ENCODE measurements around the gene ZNF672.
"Not testable (repeated sequence)": the region's sequence is repeated elsewhere in the genome, so short reads cannot be mapped to it uniquely, and the experiment has no call there.

Gene ZNF672

GRCh38 chr1:248802454-248802853 lies 35.6 kb upstream of the ZNF672 start:
- Histone ChIP-seq H3K27ac (no peak overlapping the region), H3K27me3 (ENCODE audit: insufficient read depth, low read depth) (no peaks in the 10 kb centered on the region), H2AFZ (ENCODE audit: low read depth) (no peak overlapping the region), H3K9ac (no peak overlapping the region), H3K36me3 (ENCODE audit: insufficient read depth) (no peaks in the 10 kb centered on the region), H3K4me3 (IDR thresholded peaks at IDR 0.05; ENCODE audit: insufficient read depth, low read depth, low read length) (no peak overlapping the region), H3K4me2 (no peak overlapping the region), H3K4me1 (ENCODE audit: low read depth, poor library complexity, severe bottlenecking) (peaks cover 30% of the 10 kb centered on the region), H4K20me1 (ENCODE audit: insufficient read depth) (no peaks in the 10 kb centered on the region), H3K79me2 (ENCODE audit: insufficient read depth, low read depth) (no peaks in the 10 kb centered on the region)
- no peak for TF ChIP-seq CTCF (conservative IDR thresholded peaks at IDR 0.05; ENCODE audit: low read depth, low read length)

- not testable (repeated sequence) for H3K36me3 ChIP-seq (ENCODE audit: insufficient read depth); H3K27ac ChIP-seq; H3K27me3 ChIP-seq (ENCODE audit: insufficient read depth, low read depth)
Observed at GRCh38 chr1:248803501-248803900, 34.5 kb upstream of the ZNF672 start.

GRCh38 chr1:248804771-248805681 lies 33.0 kb upstream of the ZNF672 start:
- H3K27ac ChIP-seq: no peak overlapping the region

More at GRCh38 chr1:248803501-248803900, 34.5 kb upstream of the ZNF672 start:
- H4K20me1 ChIP-seq (ENCODE audit: insufficient read depth); H3K79me2 ChIP-seq (ENCODE audit: insufficient read depth, low read depth); H3K4me2 ChIP-seq; H3K4me3 ChIP-seq (IDR thresholded peaks at IDR 0.05; ENCODE audit: insufficient read depth, low read depth, low read length); H3K9ac ChIP-seq; H2AFZ ChIP-seq (ENCODE audit: low read depth): not testable (repeated sequence)
- peaks cover 30% of the 10 kb centered on the region for H3K4me1 ChIP-seq (ENCODE audit: low read depth, poor library complexity, severe bottlenecking)

GRCh38 chr1:248805876-248806275 lies 32.1 kb upstream of the ZNF672 start:
- Histone ChIP-seq H4K20me1 (ENCODE audit: insufficient read depth) (no peaks in the 10 kb centered on the region), H3K4me1 (ENCODE audit: low read depth, poor library complexity, severe bottlenecking) (peaks cover 18% of the 10 kb centered on the region), H3K9ac (no peak overlapping the region), H3K27me3 (ENCODE audit: insufficient read depth, low read depth) (no peaks in the 10 kb centered on the region), H3K79me2 (ENCODE audit: insufficient read depth, low read depth) (no peaks in the 10 kb centered on the region), H2AFZ (ENCODE audit: low read depth) (no peak overlapping the region), H3K27ac (no peak overlapping the region), H3K4me3 (IDR thresholded peaks at IDR 0.05; ENCODE audit: insufficient read depth, low read depth, low read length) (no peak overlapping the region), H3K4me2 (no peak overlapping the region), H3K36me3 (ENCODE audit: insufficient read depth) (no peaks in the 10 kb centered on the region)
- TF ChIP-seq CTCF (conservative IDR thresholded peaks at IDR 0.05; ENCODE audit: low read depth, low read length): no peak

More at GRCh38 chr1:248804771-248805681, 33.0 kb upstream of the ZNF672 start:
- no peak for TF ChIP-seq CTCF (conservative IDR thresholded peaks at IDR 0.05; ENCODE audit: low read depth, low read length)
- Histone ChIP-seq H3K4me3 (IDR thresholded peaks at IDR 0.05; ENCODE audit: insufficient read depth, low read depth, low read length) (no peak overlapping the region), H3K36me3 (ENCODE audit: insufficient read depth) (no peaks in the 10 kb centered on the region), H3K27me3 (ENCODE audit: insufficient read depth, low read depth) (no peaks in the 10 kb centered on the region), H4K20me1 (ENCODE audit: insufficient read depth) (no peaks in the 10 kb centered on the region), H3K79me2 (ENCODE audit: insufficient read depth, low read depth) (no peaks in the 10 kb centered on the region), H3K9ac (no peak overlapping the region), H2AFZ (ENCODE audit: low read depth) (no peak overlapping the region), H3K4me1 (ENCODE audit: low read depth, poor library complexity, severe bottlenecking) (peaks cover 27% of the 10 kb centered on the region), H3K4me2 (no peak overlapping the region)
